Left ventricle myocardium inferior (tissue), 1 donor: ENCODE data around the gene TSPAN3. TPM values are rescaled to one million over a fixed set of nuclear protein-coding genes. Genes with fewer than 3 reads are reported as not detected.

Experiments
- DNase-seq: peaks from one replicate; pipeline ENCODE4 v3.0.0-alpha.2; 2020
- H3K27ac ChIP-seq: fragments of 200-600 bp; replicated peaks from 2 replicates; pipeline ENCODE4 v1.8.0; 2021
- H3K27me3 ChIP-seq: fragments of 200-600 bp; 2 replicates; pipeline ENCODE4 v1.8.0; 2021; ENCODE audit warnings: low read depth
- H3K36me3 ChIP-seq: fragments of 200-600 bp; 2 replicates; pipeline ENCODE4 v1.8.0; 2021
- H3K4me1 ChIP-seq: fragments of 200-600 bp; 2 replicates; pipeline ENCODE4 v1.8.0; 2021
- H3K4me3 ChIP-seq: fragments of 200-600 bp; 2 replicates; pipeline ENCODE4 v1.8.0; 2021; ENCODE audit warnings: mild to moderate bottlenecking, moderate library complexity
- H3K9me3 ChIP-seq: fragments of 200-600 bp; replicated peaks from 2 replicates; pipeline ENCODE4 v1.8.0; 2021
- CTCF ChIP-seq: fragments of 200-600 bp; IDR thresholded peaks from 2 replicates; pipeline ENCODE4 v1.8.0; 2021; ENCODE audit warnings: antibody characterized with exemption, mild to moderate bottlenecking, borderline replicate concordance
- intact Hi-C: fragments of 100-400 bp; cut with micrococcal nuclease; formaldehyde crosslinking; loops from one replicate; pipeline ENCODE4 v1.11.0; 2022
- total RNA-seq: library from RNA; stranded (reverse); fragmentation: NEBNext Ultra II Directional; extraction: Animal tissue kit (Norgen Biotek cat#: 25700); gene quantifications from one replicate; pipeline ENCODE4 v1.2.1, GENCODE V29; 2021
- donor health status: DM: no; HTN: yes; CAD: no; lungs with severe emphysema.

The TSPAN3 gene
- total RNA-seq, 1 donor from 2014 or later, result 98.6 TPM

- no peak for TF ChIP-seq CTCF
- Histone ChIP-seq H3K4me1 (peaks cover 10% of the 10 kb centered on the region), H3K9me3 (no peaks in the 10 kb centered on the region), H3K27me3 (peaks cover 32% of the 10 kb centered on the region), H3K36me3 (no peaks in the 10 kb centered on the region), H3K27ac (no peak overlapping the region), H3K4me3 (no peak overlapping the region)
- intact Hi-C loops, result no loop called here
- no peak for DNase-seq
Measured at GRCh38 chr15:77032647-77033416, 38.1 kb downstream of the TSPAN3 start.

- no peaks in the 10 kb centered on the region for H3K36me3 ChIP-seq
- H3K27ac ChIP-seq, result no peak overlapping the region
- DNase-seq, result no peak
- TF ChIP-seq CTCF, result no peak
- no peaks in the 10 kb centered on the region for H3K9me3 ChIP-seq
- H3K4me3 ChIP-seq, result no peak overlapping the region
- intact Hi-C loops, result no loop called here
- H3K4me1 ChIP-seq, result peaks cover 14% of the 10 kb centered on the region
- H3K27me3 ChIP-seq, result peaks cover 36% of the 10 kb centered on the region
Measured at GRCh38 chr15:77032052-77032646, 38.8 kb downstream of the TSPAN3 start.

DNA sequence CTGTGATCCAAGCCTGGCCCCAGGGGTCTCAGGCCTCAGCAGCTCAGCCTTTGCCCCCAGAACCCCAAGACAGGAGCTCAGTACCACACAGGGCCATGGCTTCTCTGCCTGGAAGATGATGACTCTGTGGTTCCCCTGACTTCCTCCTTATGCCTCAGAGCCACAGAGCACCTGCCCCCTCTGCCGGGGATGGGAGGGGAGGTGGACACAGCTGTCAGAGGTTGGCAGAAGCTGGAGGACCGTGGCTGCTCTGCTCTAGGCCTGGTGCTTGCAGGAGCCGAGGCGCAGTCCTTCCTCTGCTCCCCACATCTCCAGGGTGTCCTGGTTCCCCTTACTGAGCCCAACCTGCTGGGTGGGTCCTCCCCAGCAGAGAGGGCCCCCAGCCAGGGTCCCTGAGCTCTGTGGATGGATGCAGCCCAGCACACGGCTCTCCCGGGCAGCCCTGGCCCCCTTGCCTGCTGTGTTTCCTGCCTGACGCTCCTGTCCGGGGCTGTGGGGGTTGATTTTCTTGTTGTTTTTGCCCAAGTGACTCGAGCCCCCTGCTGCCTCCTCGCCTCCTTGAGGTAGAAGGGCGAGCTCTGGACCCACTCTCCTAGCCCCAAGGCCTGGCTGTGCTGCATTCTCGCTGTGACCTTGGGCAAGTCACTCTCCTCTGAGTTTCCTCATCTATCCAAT lies 39.4 kb downstream of the TSPAN3 start:
- no peak for DNase-seq
- Histone ChIP-seq H3K4me3 (no peak overlapping the region), H3K27me3 (peaks cover 36% of the 10 kb centered on the region), H3K9me3 (no peaks in the 10 kb centered on the region), H3K36me3 (no peaks in the 10 kb centered on the region), H3K27ac (no peak overlapping the region), H3K4me1 (peaks cover 14% of the 10 kb centered on the region)
- no peak for TF ChIP-seq CTCF
- intact Hi-C loops, result no loop called here

GRCh38 chr15:77030928-77031375 lies 40.0 kb downstream of the TSPAN3 start:
- no peak for TF ChIP-seq CTCF
- Histone ChIP-seq H3K9me3 (no peaks in the 10 kb centered on the region), H3K36me3 (no peaks in the 10 kb centered on the region), H3K27me3 (peaks cover 36% of the 10 kb centered on the region), H3K4me3 (no peak overlapping the region), H3K4me1 (peaks cover 14% of the 10 kb centered on the region), H3K27ac (no peak overlapping the region)
- intact Hi-C loops, result no loop called here
- no peak for DNase-seq

- Histone ChIP-seq H3K9me3 (no peaks in the 10 kb centered on the region), H3K27ac (no peak overlapping the region), H3K4me3 (no peak overlapping the region), H3K4me1 (peaks cover 14% of the 10 kb centered on the region), H3K36me3 (no peaks in the 10 kb centered on the region), H3K27me3 (peaks cover 36% of the 10 kb centered on the region)
- DNase-seq, result no peak
- no peak for TF ChIP-seq CTCF
- intact Hi-C loops, result no loop called here
Measured at GRCh38 chr15:77030048-77030927, 40.6 kb downstream of the TSPAN3 start.
